HEK293 (cell line): ENCODE results near the gene HEBP2.

Experiments
- CTCF ChIA-PET: fragments of 350-600 bp; formaldehyde crosslinking; extraction: SDS; loops from one replicate; lab custom pipeline; 2021; ENCODE audit warnings: antibody characterized with exemption; lab: Yijun Ruan, JAX
- POLR2A ChIA-PET: fragments of 300-600 bp; formaldehyde crosslinking; extraction: SDS; loops from one replicate; lab custom pipeline; 2020; ENCODE audit warnings: antibody characterized with exemption, inconsistent platforms; lab: Yijun Ruan, JAX
- H3K27ac ChIP-seq: fragments of 200-500 bp; sonication (Bioruptor generic); 2 replicates; pipeline ENCODE4 v1.5.1; 2014; ENCODE audit warnings: low read depth, low read length, control low read depth, inconsistent platforms; ENCODE audit errors: extremely low read depth
- H3K36me3 ChIP-seq, 2 experiments: fragments of 200-500 bp in 1 of 2; sonication (Bioruptor generic) in 1 of 2; 1 replicate in 1 of 2; 2 replicates in 1 of 2; pipeline ENCODE4 v1.5.1; 2014 to 2017; ENCODE audit warnings: inconsistent platforms in 2 of 2, low read length in 2 of 2; ENCODE audit not compliant: control insufficient read depth in 2 of 2, insufficient read depth in 1 of 2
- H3K4me1 ChIP-seq: fragments of 200-500 bp; sonication (Bioruptor generic); 2 replicates; pipeline ENCODE4 v1.5.1; 2014; ENCODE audit warnings: mild to moderate bottlenecking, low read length, inconsistent platforms; ENCODE audit not compliant: control insufficient read depth, insufficient read depth
- H3K4me3 ChIP-seq: 2 replicates; pipeline ENCODE4 v1.5.1; 2011; ENCODE audit warnings: low read depth, mild to moderate bottlenecking, control low read depth, low read length, moderate library complexity
- H3K9me3 ChIP-seq: fragments of 200-500 bp; sonication (Bioruptor generic); 2 replicates; pipeline ENCODE4 v1.5.1; 2014; ENCODE audit warnings: low read depth, low read length, inconsistent platforms; ENCODE audit not compliant: control insufficient read depth, insufficient read depth
- FEZF1 ChIP-seq: fragments of 450-650 bp; formaldehyde crosslinking; IDR thresholded peaks from 2 replicates; pipeline ENCODE4 v1.5.1; 2016; ENCODE audit warnings: missing biosample characterization, missing genetic modification characterization
- GLI2 ChIP-seq: fragments of 450-650 bp; formaldehyde crosslinking; IDR thresholded peaks from 2 replicates; pipeline ENCODE4; 2017; ENCODE audit warnings: missing biosample characterization, missing genetic modification characterization, low read depth, borderline replicate concordance
- HOXA7 ChIP-seq: sonication (generic); formaldehyde crosslinking; IDR thresholded peaks from 2 replicates; pipeline ENCODE4 v1.8.1; 2022; ENCODE audit warnings: missing genetic modification reagents, borderline replicate concordance
- IKZF3 ChIP-seq: fragments of 450-650 bp; IDR thresholded peaks from 2 replicates; pipeline ENCODE4 v1.5.0; 2018; ENCODE audit warnings: missing biosample characterization, mild to moderate bottlenecking, missing genetic modification characterization, moderate library complexity
- PRDM1 ChIP-seq: fragments of 450-650 bp; formaldehyde crosslinking; IDR thresholded peaks from 2 replicates; pipeline ENCODE4; 2016; ENCODE audit warnings: missing biosample characterization, missing genetic modification characterization
- PRDM2 ChIP-seq: fragments of 450-650 bp; formaldehyde crosslinking; IDR thresholded peaks from 2 replicates; pipeline ENCODE4 v1.5.1; 2016; ENCODE audit warnings: missing biosample characterization, missing genetic modification characterization, borderline replicate concordance
- ZFP69B ChIP-seq: fragments of 450-650 bp; formaldehyde crosslinking; IDR thresholded peaks from 2 replicates; pipeline ENCODE4 v1.5.1; 2016; ENCODE audit warnings: missing biosample characterization, missing genetic modification characterization
- ZNF132 ChIP-seq: fragments of 450-650 bp; formaldehyde crosslinking; IDR thresholded peaks from 2 replicates; pipeline ENCODE4 v1.5.1; 2017; ENCODE audit warnings: missing biosample characterization, missing genetic modification characterization, borderline replicate concordance
- ZNF155 ChIP-seq: fragments of 450-650 bp; formaldehyde crosslinking; IDR thresholded peaks from 2 replicates; pipeline ENCODE4 v1.5.1; 2016; ENCODE audit warnings: missing biosample characterization, missing genetic modification characterization
- ZNF211 ChIP-seq: fragments of 450-650 bp; formaldehyde crosslinking; IDR thresholded peaks from 2 replicates; pipeline ENCODE4 v1.5.1; 2016; ENCODE audit warnings: low read depth, missing biosample characterization, missing genetic modification characterization
- ZNF248 ChIP-seq: fragments of 450-650 bp; formaldehyde crosslinking; IDR thresholded peaks from 2 replicates; pipeline ENCODE4 v1.5.1; 2017; ENCODE audit warnings: missing biosample characterization, missing genetic modification characterization
- ZNF529 ChIP-seq: fragments of 450-650 bp; formaldehyde crosslinking; IDR thresholded peaks from 2 replicates; pipeline ENCODE4 v1.5.1; 2017; ENCODE audit warnings: missing genetic modification characterization, missing biosample characterization; ENCODE audit not compliant: insufficient replicate concordance
- ZNF558 ChIP-seq: fragments of 450-650 bp; formaldehyde crosslinking; IDR thresholded peaks from 2 replicates; pipeline ENCODE4 v1.5.1; 2016; ENCODE audit warnings: missing biosample characterization, missing genetic modification characterization
- ZNF571 ChIP-seq: fragments of 450-650 bp; formaldehyde crosslinking; IDR thresholded peaks from 2 replicates; pipeline ENCODE4 v1.5.0; 2017; ENCODE audit warnings: missing biosample characterization, missing genetic modification characterization
- ZNF623 ChIP-seq: fragments of 450-650 bp; formaldehyde crosslinking; IDR thresholded peaks from 2 replicates; pipeline ENCODE4 v1.5.1; 2016; ENCODE audit warnings: missing biosample characterization, missing genetic modification characterization
- ZNF639 ChIP-seq: fragments of 450-650 bp; formaldehyde crosslinking; IDR thresholded peaks from 2 replicates; pipeline ENCODE4 v1.5.1; 2016; ENCODE audit warnings: missing biosample characterization, missing genetic modification characterization
- ZXDB ChIP-seq: fragments of 450-650 bp; formaldehyde crosslinking; IDR thresholded peaks from 2 replicates; pipeline ENCODE4 v1.5.1; 2016; ENCODE audit warnings: missing biosample characterization, missing genetic modification characterization
- TF ChIP-seq, protein P1 (sequence below): fragments of 450-650 bp; formaldehyde crosslinking; IDR thresholded peaks from 2 replicates; pipeline ENCODE4 v1.5.1; 2016; ENCODE audit warnings: missing biosample characterization, missing genetic modification characterization
- TF ChIP-seq, protein P2 (sequence below): fragments of 450-650 bp; formaldehyde crosslinking; IDR thresholded peaks from 2 replicates; pipeline ENCODE4 v1.5.1; 2016; ENCODE audit warnings: missing biosample characterization, missing genetic modification characterization

The HEBP2 gene

GRCh38 chr6:138374230-138374629 is 29.8 kb upstream of the HEBP2 start:
- POLR2A ChIA-PET = no interaction called here
- no peaks in the 10 kb centered on the region for H3K36me3 ChIP-seq
- TF ChIP-seq ZNF211 (tag by site-specific recombination) (no peak), ZXDB (no peak), ZNF571 (no peak), PRDM2 (tag by site-specific recombination) (no peak), HOXA7 (CRISPR knock-in tag) (no peak)
- peaks cover 6% of the 10 kb centered on the region for H3K4me1 ChIP-seq
- no peaks in the 10 kb centered on the region for H3K9me3 ChIP-seq
- no peak overlapping the region for H3K27ac ChIP-seq
- H3K4me3 ChIP-seq = no peak overlapping the region
- CTCF ChIA-PET = no interaction called here

DNA sequence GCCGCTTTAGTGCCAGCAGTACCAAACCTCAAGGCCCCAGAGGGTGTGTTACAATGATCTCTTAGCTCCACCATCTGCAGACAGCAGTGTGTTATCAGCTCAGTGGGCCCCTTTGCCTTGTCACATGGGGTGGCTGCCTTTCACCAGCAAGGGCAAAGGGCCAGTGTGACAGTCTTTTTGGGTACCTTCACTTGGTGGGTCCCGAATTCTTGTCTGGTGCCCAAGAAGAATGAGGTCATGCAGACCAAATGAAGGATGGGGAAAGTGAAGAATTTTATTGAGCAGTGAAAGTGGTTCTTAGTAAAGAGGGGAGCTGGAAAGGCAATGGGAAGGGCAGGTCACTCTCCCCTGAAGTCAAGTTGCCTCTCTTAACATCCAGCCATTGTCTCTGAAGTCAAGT is 29.2 kb upstream of the HEBP2 start:
- CTCF ChIA-PET = interaction anchor here (1.3 kb wide), 1 partner anchor 11 kb away, joined by 4 read pairs; no protein-coding TSS in a partner anchor
- POLR2A ChIA-PET = no interaction called here
- Histone ChIP-seq H3K36me3 (no peaks in the 10 kb centered on the region), H3K4me3 (no peak overlapping the region), H3K4me1 (peaks cover 6% of the 10 kb centered on the region), H3K9me3 (no peaks in the 10 kb centered on the region)
- peak; percentile 74 for TF ChIP-seq PRDM1
- TF ChIP-seq, protein P1, sequence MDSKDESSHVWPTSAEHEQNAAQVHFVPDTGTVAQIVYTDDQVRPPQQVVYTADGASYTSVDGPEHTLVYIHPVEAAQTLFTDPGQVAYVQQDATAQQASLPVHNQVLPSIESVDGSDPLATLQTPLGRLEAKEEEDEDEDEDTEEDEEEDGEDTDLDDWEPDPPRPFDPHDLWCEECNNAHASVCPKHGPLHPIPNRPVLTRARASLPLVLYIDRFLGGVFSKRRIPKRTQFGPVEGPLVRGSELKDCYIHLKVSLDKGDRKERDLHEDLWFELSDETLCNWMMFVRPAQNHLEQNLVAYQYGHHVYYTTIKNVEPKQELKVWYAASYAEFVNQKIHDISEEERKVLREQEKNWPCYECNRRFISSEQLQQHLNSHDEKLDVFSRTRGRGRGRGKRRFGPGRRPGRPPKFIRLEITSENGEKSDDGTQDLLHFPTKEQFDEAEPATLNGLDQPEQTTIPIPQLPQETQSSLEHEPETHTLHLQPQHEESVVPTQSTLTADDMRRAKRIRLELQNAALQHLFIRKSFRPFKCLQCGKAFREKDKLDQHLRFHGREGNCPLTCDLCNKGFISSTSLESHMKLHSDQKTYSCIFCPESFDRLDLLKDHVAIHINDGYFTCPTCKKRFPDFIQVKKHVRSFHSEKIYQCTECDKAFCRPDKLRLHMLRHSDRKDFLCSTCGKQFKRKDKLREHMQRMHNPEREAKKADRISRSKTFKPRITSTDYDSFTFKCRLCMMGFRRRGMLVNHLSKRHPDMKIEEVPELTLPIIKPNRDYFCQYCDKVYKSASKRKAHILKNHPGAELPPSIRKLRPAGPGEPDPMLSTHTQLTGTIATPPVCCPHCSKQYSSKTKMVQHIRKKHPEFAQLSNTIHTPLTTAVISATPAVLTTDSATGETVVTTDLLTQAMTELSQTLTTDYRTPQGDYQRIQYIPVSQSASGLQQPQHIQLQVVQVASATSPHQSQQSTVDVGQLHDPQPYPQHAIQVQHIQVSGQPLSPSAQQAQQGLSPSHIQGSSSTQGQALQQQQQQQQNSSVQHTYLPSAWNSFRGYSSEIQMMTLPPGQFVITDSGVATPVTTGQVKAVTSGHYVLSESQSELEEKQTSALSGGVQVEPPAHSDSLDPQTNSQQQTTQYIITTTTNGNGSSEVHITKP = peak; percentile 49; the same call in 1 of the 2 replicates
- no peak for TF ChIP-seq FEZF1 (tag by site-specific recombination)
- TF ChIP-seq ZFP69B (tag by site-specific recombination) = 0 out of 2 replicates have a peak, but pooled peaks have one; percentile 21
- TF ChIP-seq, protein P2, sequence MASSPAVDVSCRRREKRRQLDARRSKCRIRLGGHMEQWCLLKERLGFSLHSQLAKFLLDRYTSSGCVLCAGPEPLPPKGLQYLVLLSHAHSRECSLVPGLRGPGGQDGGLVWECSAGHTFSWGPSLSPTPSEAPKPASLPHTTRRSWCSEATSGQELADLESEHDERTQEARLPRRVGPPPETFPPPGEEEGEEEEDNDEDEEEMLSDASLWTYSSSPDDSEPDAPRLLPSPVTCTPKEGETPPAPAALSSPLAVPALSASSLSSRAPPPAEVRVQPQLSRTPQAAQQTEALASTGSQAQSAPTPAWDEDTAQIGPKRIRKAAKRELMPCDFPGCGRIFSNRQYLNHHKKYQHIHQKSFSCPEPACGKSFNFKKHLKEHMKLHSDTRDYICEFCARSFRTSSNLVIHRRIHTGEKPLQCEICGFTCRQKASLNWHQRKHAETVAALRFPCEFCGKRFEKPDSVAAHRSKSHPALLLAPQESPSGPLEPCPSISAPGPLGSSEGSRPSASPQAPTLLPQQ = peak; percentile 66; the same call in 1 of the 2 replicates
- TF ChIP-seq, all 188 proteins: peak for 4
- no peak overlapping the region for H3K27ac ChIP-seq

DNA sequence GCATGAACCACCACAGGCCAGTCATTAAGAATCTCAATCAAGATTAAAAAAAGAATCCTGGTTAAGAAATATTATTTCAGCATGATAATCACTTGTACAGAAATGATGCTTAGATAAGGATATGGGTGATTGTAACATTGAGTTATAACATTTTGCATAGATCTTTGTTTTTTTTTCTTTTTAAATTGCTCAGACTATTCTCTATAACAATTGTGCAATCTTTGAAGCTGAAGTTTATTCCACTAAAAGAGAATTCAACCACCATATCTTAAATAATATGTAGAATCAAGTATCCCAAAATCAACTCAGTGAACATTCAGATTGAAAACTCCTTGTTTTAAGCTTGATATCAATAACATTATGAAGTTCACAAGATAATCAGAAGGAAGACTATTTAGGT is 27.0 kb upstream of the HEBP2 start:
- H3K27ac ChIP-seq = no peak overlapping the region
- H3K36me3 ChIP-seq = no peaks in the 10 kb centered on the region
- H3K4me3 ChIP-seq = no peak overlapping the region
- peaks cover under 1% of the 10 kb centered on the region for H3K4me1 ChIP-seq
- ChIA-PET CTCF (interaction anchor here (1.0 kb wide), 1 partner anchor 132 kb away, joined by 4 read pairs; no protein-coding TSS in a partner anchor), POLR2A (no interaction called here)
- no peaks in the 10 kb centered on the region for H3K9me3 ChIP-seq
- TF ChIP-seq ZNF248 (tag by site-specific recombination) (no peak), ZNF639 (tag by site-specific recombination) (no peak), ZNF558 (tag by site-specific recombination) (no peak), ZNF132 (tag by site-specific recombination) (no peak), ZNF623 (tag by site-specific recombination) (no peak), ZNF155 (tag by site-specific recombination) (no peak), GLI2 (tag by site-specific recombination) (no peak), ZNF529 (tag by site-specific recombination) (no peak), IKZF3 (tag by site-specific recombination) (no peak)
